GM23338 (cell line): ENCODE measurements around the gene FHIT. TPM values are rescaled to one million over a fixed set of nuclear protein-coding genes. Genes with fewer than 3 reads are reported as not detected.

ENCODE experiments used
- ATAC-seq: fragments of 200-7000 bp; cut with Tn5 transposase; 3 replicates; pipeline ENCODE4 v1.9.1; 2020
- DNase-seq: peaks from one replicate; pipeline ENCODE4 v3.0.0-alpha.2; 2015; ENCODE audit warnings: low spot score
- H2AFZ ChIP-seq: fragments of 200-600 bp; sonication (generic); 2 replicates; pipeline ENCODE4 v1.8.0; 2016; ENCODE audit warnings: antibody characterized with exemption, mild to moderate bottlenecking, moderate library complexity
- H3F3A ChIP-seq: fragments of 200-600 bp; sonication (generic); replicated peaks from 2 replicates; pipeline ENCODE4 v1.8.0; 2017; ENCODE audit warnings: antibody characterized with exemption, mixed run types, low read depth
- H3K27ac ChIP-seq: fragments of 200-600 bp; sonication (generic); 2 replicates; pipeline ENCODE4 v1.6.1; 2016; ENCODE audit warnings: low read depth
- H3K27me3 ChIP-seq: fragments of 200-600 bp; sonication (generic); 2 replicates; pipeline ENCODE4 v1.8.0; 2016; ENCODE audit warnings: mild to moderate bottlenecking, mixed run types, moderate library complexity; ENCODE audit not compliant: insufficient read depth
- H3K36me3 ChIP-seq: fragments of 200-600 bp; sonication (generic); 2 replicates; pipeline ENCODE4 v1.8.0; 2016; ENCODE audit warnings: mild to moderate bottlenecking; ENCODE audit not compliant: insufficient read depth
- H3K4me1 ChIP-seq: fragments of 200-600 bp; sonication (generic); 2 replicates; pipeline ENCODE4 v1.8.0; 2016; ENCODE audit warnings: mild to moderate bottlenecking, moderate library complexity; ENCODE audit not compliant: insufficient read depth
- H3K4me2 ChIP-seq: fragments of 200-600 bp; sonication (generic); 2 replicates; pipeline ENCODE4 v1.7.1; 2017; ENCODE audit warnings: mixed run types
- H3K4me3 ChIP-seq: fragments of 200-600 bp; sonication (generic); 2 replicates; pipeline ENCODE4 v1.6.1; 2016; ENCODE audit warnings: mixed run types
- H3K79me2 ChIP-seq: fragments of 200-600 bp; sonication (generic); replicated peaks from 2 replicates; pipeline ENCODE4 v1.8.0; 2017; ENCODE audit warnings: mild to moderate bottlenecking; ENCODE audit not compliant: insufficient read depth
- H3K9me2 ChIP-seq: fragments of 200-600 bp; sonication (generic); 2 replicates; pipeline ENCODE4 v1.8.0; 2017; ENCODE audit not compliant: insufficient read depth
- H4K20me1 ChIP-seq: fragments of 200-600 bp; sonication (generic); replicated peaks from 2 replicates; pipeline ENCODE4 v1.8.0; 2017; ENCODE audit warnings: mild to moderate bottlenecking; ENCODE audit not compliant: insufficient read depth
- H3K27ac Mint-ChIP-seq: 2 replicates; pipeline ENCODE4 v1.8.0; 2020; ENCODE audit warnings: inconsistent platforms, mild to moderate bottlenecking, moderate library complexity, mixed read lengths
- H3K27me3 Mint-ChIP-seq: 3 replicates; pipeline ENCODE4 v1.8.0; 2022; ENCODE audit warnings: low read depth, mild to moderate bottlenecking, moderate library complexity, mixed read lengths, inconsistent platforms; ENCODE audit not compliant: insufficient read depth, poor library complexity
- H3K36me3 Mint-ChIP-seq: 3 replicates; pipeline ENCODE4 v1.8.0; 2021; ENCODE audit warnings: low read depth, mild to moderate bottlenecking, inconsistent platforms, moderate library complexity, mixed read lengths
- H3K4me1 Mint-ChIP-seq: 3 replicates; pipeline ENCODE4 v1.8.0; 2020; ENCODE audit warnings: mild to moderate bottlenecking, inconsistent platforms, mixed read lengths
- H3K4me3 Mint-ChIP-seq: 3 replicates; pipeline ENCODE4 v1.8.0; 2021; ENCODE audit warnings: moderate library complexity, mild to moderate bottlenecking, inconsistent platforms, mixed read lengths
- H3K9me3 Mint-ChIP-seq: 3 replicates; pipeline ENCODE4 v1.8.0; 2020; ENCODE audit warnings: moderate library complexity, mild to moderate bottlenecking, inconsistent platforms, mixed read lengths
- CREB1 ChIP-seq: fragments of 250-450 bp; sonication (Bioruptor Pico); IDR thresholded peaks from 2 replicates; pipeline ENCODE4 v1.5.0; 2020; ENCODE audit warnings: low read depth, mild to moderate bottlenecking, moderate library complexity
- EZH2phosphoT487 ChIP-seq: fragments of 200-600 bp; sonication (generic); IDR thresholded peaks from one replicate; pipeline ENCODE4 v1.8.1; 2018; ENCODE audit warnings: antibody characterized with exemption; ENCODE audit not compliant: unreplicated experiment
- POLR2AphosphoS5 ChIP-seq: IDR thresholded peaks from 2 replicates; pipeline ENCODE4 v1.6.1; 2016; ENCODE audit warnings: antibody characterized with exemption, low read depth
- ZNF462 ChIP-seq: fragments of 250-450 bp; sonication (Bioruptor Pico); IDR thresholded peaks from 2 replicates; pipeline ENCODE4 v1.5.0; 2020; ENCODE audit warnings: mild to moderate bottlenecking, moderate library complexity
- polyA plus RNA-seq: library from polyadenylated mRNA; unstranded; fragments of >200 nt; fragmentation: Nextera tagmentation; extraction: Ambion mirVana; gene quantifications from 2 replicates; pipeline ENCODE4 v1.2.1, GENCODE V29; 2016
- total RNA-seq: library from RNA; depleted of rRNA; stranded (reverse); fragments of >200 nt; shearing (Covaris generic); gene quantifications from 2 replicates; pipeline ENCODE4 v1.2.3, GENCODE V29; 2014

The FHIT gene
- total and polyA plus RNA-seq, 2 experiments from 2014 or later, result 3.0 to 8.3 TPM

- TF ChIP-seq ZNF462 (CRISPR knock-in tag), result no peak
- TF ChIP-seq POLR2AphosphoS5, result no peak
Observed at GRCh38 chr3:59769127-59769750, 1482.0 kb downstream of the FHIT start (continued).

GRCh38 chr3:59766200-59766872 lies 1484.9 kb downstream of the FHIT start:
- no peaks in the 10 kb centered on the region for H3K27me3 ChIP-seq
- H3K4me2 ChIP-seq, result no peak overlapping the region
- H3F3A ChIP-seq, result no peaks in the 10 kb centered on the region
- TF ChIP-seq EZH2phosphoT487 (no peak), ZNF462 (CRISPR knock-in tag) (no peak), CREB1 (CRISPR knock-in tag) (no peak)

More at GRCh38 chr3:59766200-59766872, 1484.9 kb downstream of the FHIT start:
- H3K4me3 ChIP-seq, result no peak overlapping the region
- no peak overlapping the region for H3K4me3 Mint-ChIP-seq
- H4K20me1 ChIP-seq, result no peaks in the 10 kb centered on the region
- H3K4me1 ChIP-seq, result no peaks in the 10 kb centered on the region
- H3K27ac ChIP-seq, result no peak overlapping the region
- DNase-seq (no peak), ATAC-seq (no peak)
- H3K27ac Mint-ChIP-seq, result no peak overlapping the region
- no peak overlapping the region for H2AFZ ChIP-seq
- H3K36me3 ChIP-seq, result no peaks in the 10 kb centered on the region
- no peaks in the 10 kb centered on the region for H3K27me3 Mint-ChIP-seq
- H3K9me2 ChIP-seq, result no peaks in the 10 kb centered on the region
- H3K9me3 Mint-ChIP-seq, result no peaks in the 10 kb centered on the region
- no peaks in the 10 kb centered on the region for H3K36me3 Mint-ChIP-seq
- no peaks in the 10 kb centered on the region for H3K79me2 ChIP-seq
- H3K4me1 Mint-ChIP-seq, result no peaks in the 10 kb centered on the region
